Subcutaneous adipose tissue (tissue), 4 donors: ENCODE results near the gene PCDHA1. TPM values are rescaled to one million over a fixed set of nuclear protein-coding genes. Genes with fewer than 3 reads are reported as not detected.

Source experiments
- CTCF ChIP-seq: fragments of 450-650 bp; IDR thresholded peaks from one replicate; pipeline ENCODE4 v1.5.1; 2016; ENCODE audit warnings: low read depth, mild to moderate bottlenecking, control low read depth, antibody characterized with exemption, moderate library complexity
- total RNA-seq, 4 donors: library from RNA; depleted of rRNA; stranded (reverse); fragments of >200 nt; gene quantifications; one replicate each; pipeline ENCODE4 v1.1.0, GENCODE V29; 2016

The PCDHA1 gene
- total RNA-seq, 4 donors from 2014 or later = not detected

GRCh38 chr5:141001446-141001843, 215.5 kb downstream of the PCDHA1 start:
- TF ChIP-seq CTCF = no peak

- TF ChIP-seq CTCF = no peak
These were observed 216.1 kb downstream of the PCDHA1 start for GRCh38 chr5:141001844-141002604.

- TF ChIP-seq CTCF = no peak
These were observed 216.6 kb downstream of the PCDHA1 start for GRCh38 chr5:141002605-141002965.

GRCh38 chr5:141003031-141003430, 217.1 kb downstream of the PCDHA1 start:
- no peak for TF ChIP-seq CTCF

GRCh38 chr5:141003791-141004611, 218.1 kb downstream of the PCDHA1 start:
- TF ChIP-seq CTCF = no peak

- no peak for TF ChIP-seq CTCF
These were observed 221.9 kb downstream of the PCDHA1 start for GRCh38 chr5:141007791-141008190.

- TF ChIP-seq CTCF = no peak
These were observed 224.3 kb downstream of the PCDHA1 start for GRCh38 chr5:141010047-141010793.
